Activated naive CD4-positive, alpha-beta T cell (primary cell): ENCODE results near the gene SERPINB12.

ENCODE experiments used
- DNase-seq, 4 experiments: peaks; one replicate each; lab custom pipeline; 2025; lab: John Stamatoyannopoulos, UW

The SERPINB12 gene

DNA sequence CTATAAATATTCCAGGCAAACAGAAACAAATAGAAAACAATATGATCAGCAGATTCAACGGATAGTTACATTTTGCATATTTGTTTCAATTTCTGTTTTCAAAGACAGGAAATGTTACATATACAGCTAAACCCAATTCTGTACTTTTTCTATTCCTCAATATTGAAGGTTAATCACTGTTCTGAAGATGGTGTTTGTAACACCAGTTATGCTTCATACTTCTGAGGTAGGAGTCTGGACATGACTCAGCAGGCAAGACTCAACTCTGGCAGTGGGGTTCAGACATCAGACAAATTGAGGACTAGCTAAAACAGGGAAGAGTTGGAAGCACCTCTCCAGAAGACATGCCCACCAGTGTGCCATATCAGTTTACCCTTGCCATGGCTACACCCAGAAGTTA, 61.6 kb downstream of the SERPINB12 start:
- no peak for DNase-seq

- no peak for DNase-seq
Observed at GRCh38 chr18:63604791-63605567, 62.8 kb downstream of the SERPINB12 start.

DNA sequence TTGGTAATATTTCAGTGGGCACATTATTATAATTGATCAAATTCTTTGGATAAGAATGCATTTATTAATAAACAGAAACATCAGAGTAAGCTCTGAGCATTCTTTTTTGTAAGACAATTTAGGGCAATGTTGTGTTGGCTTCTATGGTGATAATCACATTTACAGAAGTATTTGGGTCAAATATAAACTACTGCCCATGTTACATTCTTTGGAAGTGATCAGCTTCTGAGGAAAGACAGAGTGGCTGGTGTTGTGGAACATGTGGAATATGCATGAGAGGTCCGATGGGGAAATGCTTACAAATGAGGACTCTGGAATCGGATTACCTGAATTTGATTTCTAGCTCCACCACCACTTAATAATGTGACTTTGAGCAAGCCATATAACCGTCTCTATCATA, 64.4 kb downstream of the SERPINB12 start:
- DNase-seq, result no peak

- DNase-seq, result no peak
Observed at GRCh38 chr18:63613420-63613819, 71.3 kb downstream of the SERPINB12 start.

DNA sequence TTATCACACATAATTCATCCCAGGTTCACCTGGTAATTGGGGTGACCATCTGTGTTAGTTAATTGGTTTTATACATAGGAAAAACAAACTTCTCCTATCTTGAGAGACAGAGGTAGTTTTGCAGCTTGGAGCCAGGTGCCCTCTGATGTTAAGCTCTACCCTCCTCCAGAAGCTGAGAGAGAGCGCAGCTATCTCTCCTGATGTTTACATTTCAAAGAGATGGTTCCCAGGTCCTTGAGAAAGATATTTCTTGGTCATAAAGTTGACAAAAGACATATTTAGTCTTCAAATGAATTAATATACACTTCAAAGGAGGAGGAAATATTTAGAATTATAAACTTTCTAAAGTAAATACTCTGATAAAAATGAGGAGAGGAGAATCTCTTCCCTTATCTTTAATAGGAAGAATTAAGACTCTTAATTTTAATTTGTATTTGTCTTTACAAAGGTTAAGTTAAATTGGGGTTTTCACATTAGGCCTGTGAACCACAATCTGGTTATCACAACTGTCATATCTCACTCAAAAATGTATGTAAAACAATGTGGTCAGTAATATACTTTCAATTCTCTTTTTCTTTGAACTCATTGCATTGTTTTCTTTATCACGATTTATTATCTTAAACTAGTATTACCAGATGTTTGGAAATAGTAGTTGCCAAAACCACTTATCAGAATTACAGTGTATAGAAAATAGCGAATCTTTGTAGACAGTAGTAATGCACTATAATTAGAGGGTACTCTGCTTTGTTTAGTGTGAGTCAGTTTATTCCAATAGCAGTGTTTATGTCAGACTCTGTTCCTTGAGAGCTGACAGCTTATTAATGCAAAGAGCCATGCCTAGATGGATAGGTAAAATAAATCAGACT, 75.1 kb downstream of the SERPINB12 start:
- DNase-seq, result no peak

DNA sequence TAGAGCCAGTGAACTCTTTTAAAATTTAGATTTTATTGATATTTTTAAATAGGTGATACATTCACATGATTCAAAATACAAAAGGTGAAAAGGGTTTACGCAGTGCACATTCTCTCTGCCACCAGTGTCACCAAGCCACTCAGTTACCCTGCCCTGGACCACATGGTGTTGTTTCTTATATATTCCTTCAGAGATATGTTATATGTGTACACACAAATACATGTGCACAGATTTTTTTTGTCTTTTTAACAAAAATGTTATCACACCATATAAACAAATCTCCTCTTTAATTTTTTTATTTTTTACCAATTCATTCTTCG, 75.7 kb downstream of the SERPINB12 start:
- DNase-seq, result no peak
